Endothelial cell of umbilical vein (primary cell): Measurements from ENCODE around the gene ATF5. TPM values are rescaled to one million over a fixed set of nuclear protein-coding genes. Genes with fewer than 3 reads are reported as not detected.

Experiments
- BruUV-seq: library from RNA; stranded (reverse); fragments of 400-500 nt; replicated peaks from 2 replicates; lab custom pipeline; 2021; lab: Mats Ljungman, UMichigan
- CTCF ChIA-PET: fragments of 300-600, 350-600 bp; sonication (Branson Sonifier 250); formaldehyde crosslinking; loops from one replicate; lab custom pipeline; 2021; ENCODE audit warnings: antibody characterized with exemption, inconsistent platforms; lab: Charles Lee
- POLR2A ChIA-PET: fragments of 300-600, 350-600 bp; sonication (Branson Sonifier 250); formaldehyde crosslinking; loops from one replicate; lab custom pipeline; 2021; ENCODE audit warnings: antibody characterized with exemption, inconsistent platforms; lab: Charles Lee
- DNase-seq: peaks from one replicate; pipeline ENCODE4 v3.0.0-alpha.2; 2011; ENCODE audit warnings: low read depth, low spot score
- FAIRE-seq: peaks from 2 replicates; lab custom pipeline; 2011; peaks lifted over from hg19 to GRCh38; lab: Jason Lieb, UNC
- H2AFZ ChIP-seq: 2 replicates; pipeline ENCODE4 v1.6.0; 2012; ENCODE audit warnings: low read depth, low read length, control low read depth, inconsistent platforms
- H3K27ac ChIP-seq: 2 replicates; pipeline ENCODE4 v1.5.1; 2011; ENCODE audit warnings: low read depth, mild to moderate bottlenecking, control low read depth, low read length, moderate library complexity; ENCODE audit not compliant: insufficient read depth
- H3K27me3 ChIP-seq, 2 experiments: 2 replicates each; pipeline versions ENCODE4 v1.6.0 to v1.6.1; 2011; ENCODE audit warnings: low read length in 2 of 2, mixed read lengths in 1 of 2; ENCODE audit not compliant: control insufficient read depth in 2 of 2, insufficient read depth in 2 of 2
- H3K36me3 ChIP-seq, 2 experiments: 2 replicates in 1 of 2; 3 replicates in 1 of 2; pipeline ENCODE4 v1.5.1; 2011; ENCODE audit warnings: low read length in 2 of 2, mild to moderate bottlenecking in 1 of 2, moderate library complexity in 1 of 2; ENCODE audit not compliant: control insufficient read depth in 2 of 2, insufficient read depth in 2 of 2; ENCODE audit errors: extremely low read depth in 1 of 2
- H3K4me1 ChIP-seq: 3 replicates; pipeline ENCODE4 v1.5.1; 2011; ENCODE audit warnings: mild to moderate bottlenecking, low read length; ENCODE audit not compliant: control insufficient read depth, insufficient read depth; ENCODE audit errors: extremely low read depth
- H3K4me2 ChIP-seq: 2 replicates; pipeline ENCODE4 v1.6.1; 2011; ENCODE audit warnings: low read length, control low read depth, mixed read lengths; ENCODE audit not compliant: insufficient read depth
- H3K4me3 ChIP-seq, 3 experiments: fragments of 200-600 bp in 1 of 3; sonication (generic), shearing (Covaris generic) in 1 of 3; replicated peaks in 1 of 3; 2 replicates each; pipeline ENCODE4 v1.5.1; 2011 to 2016; ENCODE audit warnings: control low read depth in 3 of 3, low read length in 3 of 3, mild to moderate bottlenecking in 2 of 3, inconsistent platforms in 1 of 3, low read depth in 1 of 3, moderate library complexity in 1 of 3; ENCODE audit not compliant: insufficient read depth in 1 of 3
- H3K79me2 ChIP-seq: 2 replicates; pipeline ENCODE4 v1.6.0; 2012; ENCODE audit warnings: low read length, inconsistent platforms; ENCODE audit not compliant: control insufficient read depth, insufficient read depth
- H3K9ac ChIP-seq: replicated peaks from 2 replicates; pipeline ENCODE3; 2011; ENCODE audit warnings: low read length, control low read depth; ENCODE audit not compliant: insufficient read depth; ENCODE audit errors: extremely low read depth
- H3K9me1 ChIP-seq: replicated peaks from 3 replicates; pipeline ENCODE4 v1.6.0; 2011; ENCODE audit warnings: mild to moderate bottlenecking, low read length; ENCODE audit not compliant: control insufficient read depth, insufficient read depth; ENCODE audit errors: extremely low read depth
- H3K9me3 ChIP-seq: replicated peaks from 2 replicates; pipeline ENCODE4 v1.5.1; 2012; ENCODE audit warnings: low read length, inconsistent platforms; ENCODE audit not compliant: control insufficient read depth, insufficient read depth
- H4K20me1 ChIP-seq: replicated peaks from 2 replicates; pipeline ENCODE3; 2011; ENCODE audit warnings: mild to moderate bottlenecking, low read length; ENCODE audit not compliant: control insufficient read depth, insufficient read depth; ENCODE audit errors: extremely low read depth
- EZH2 ChIP-seq: IDR thresholded peaks from 2 replicates; pipeline ENCODE4 v1.6.1; 2012; ENCODE audit warnings: borderline replicate concordance, low read depth, mild to moderate bottlenecking, moderate library complexity, low read length, inconsistent platforms; ENCODE audit not compliant: severe bottlenecking
- FOS ChIP-seq: IDR thresholded peaks from 2 replicates; pipeline ENCODE4 v1.6.1; 2011; ENCODE audit warnings: mild to moderate bottlenecking, low read length, moderate library complexity, borderline replicate concordance; ENCODE audit not compliant: insufficient read depth
- GATA2 ChIP-seq: IDR thresholded peaks from 2 replicates; pipeline ENCODE4 v1.7.0; 2011; ENCODE audit warnings: low read depth, mild to moderate bottlenecking, moderate library complexity, mixed read lengths, low read length; ENCODE audit not compliant: insufficient read length, insufficient read depth
- JUN ChIP-seq: IDR thresholded peaks from 2 replicates; pipeline ENCODE4 v1.6.1; 2011; ENCODE audit warnings: borderline replicate concordance, low read depth; ENCODE audit not compliant: insufficient read length, insufficient read depth
- MYC ChIP-seq: IDR thresholded peaks from one replicate; pipeline ENCODE4 v1.6.1; 2011; ENCODE audit warnings: mild to moderate bottlenecking, low read depth, low read length
- POLR2A ChIP-seq: IDR thresholded peaks from 2 replicates; pipeline ENCODE4 v1.6.1; 2012; ENCODE audit warnings: low read depth, mild to moderate bottlenecking, control low read depth, low read length
- POLR2AphosphoS5 ChIP-seq: IDR thresholded peaks from 2 replicates; pipeline ENCODE4 v1.6.1; 2012; ENCODE audit warnings: low read depth, mild to moderate bottlenecking, control low read depth, low read length, moderate library complexity; ENCODE audit not compliant: insufficient read depth
- dilution Hi-C: fragments of 300-500 bp; cut with MboI; formaldehyde crosslinking; loops from one replicate; pipeline ENCODE4 v1.15.0; 2019; ENCODE audit warnings: low sequenced_read_pairs; ENCODE audit not compliant: extremely low pct_ligation_motif_present
- intact Hi-C: fragments of 100-400 bp; cut with micrococcal nuclease; formaldehyde crosslinking; loops from one replicate; pipeline ENCODE4 v1.10.0; 2022
- polyA plus RNA-seq, 4 experiments: library from polyadenylated mRNA; depleted of rRNA in 3 of 4; stranded (reverse) in 3 of 4; unstranded in 1 of 4; fragments of >200 nt; gene quantifications; 2 replicates each; pipeline versions ENCODE4 v1.2.1 to v1.2.3, GENCODE V29; 2011 to 2012; ENCODE audit warnings: missing spikeins in 1 of 4
- total RNA-seq: library from RNA; stranded (reverse); gene quantifications from 2 replicates; pipeline ENCODE4 v1.2.3, GENCODE V29; 2021
- TF ChIP-seq, protein P1 (sequence below): IDR thresholded peaks from 2 replicates; pipeline ENCODE4 v1.6.1; 2011; ENCODE audit not compliant: insufficient read depth, insufficient read length
- TF ChIP-seq, protein P2 (sequence below), 2 donors: IDR thresholded peaks; 1 replicate in 1 of 2; 2 replicates in 1 of 2; pipeline ENCODE4 v1.5.1; 2011; ENCODE audit warnings: low read length in 2 of 2, mild to moderate bottlenecking in 2 of 2, moderate library complexity in 2 of 2, control low read depth in 1 of 2, inconsistent platforms in 1 of 2, low read depth in 1 of 2; ENCODE audit not compliant: insufficient read depth in 1 of 2; ENCODE audit errors: extremely low read depth in 1 of 2

Gene ATF5
- total and polyA plus RNA-seq, 2 donors (not counting 3 experiments of a cell fraction or from before 2014, with no cell fraction given) = 23.2 to 46.0 TPM

DNA sequence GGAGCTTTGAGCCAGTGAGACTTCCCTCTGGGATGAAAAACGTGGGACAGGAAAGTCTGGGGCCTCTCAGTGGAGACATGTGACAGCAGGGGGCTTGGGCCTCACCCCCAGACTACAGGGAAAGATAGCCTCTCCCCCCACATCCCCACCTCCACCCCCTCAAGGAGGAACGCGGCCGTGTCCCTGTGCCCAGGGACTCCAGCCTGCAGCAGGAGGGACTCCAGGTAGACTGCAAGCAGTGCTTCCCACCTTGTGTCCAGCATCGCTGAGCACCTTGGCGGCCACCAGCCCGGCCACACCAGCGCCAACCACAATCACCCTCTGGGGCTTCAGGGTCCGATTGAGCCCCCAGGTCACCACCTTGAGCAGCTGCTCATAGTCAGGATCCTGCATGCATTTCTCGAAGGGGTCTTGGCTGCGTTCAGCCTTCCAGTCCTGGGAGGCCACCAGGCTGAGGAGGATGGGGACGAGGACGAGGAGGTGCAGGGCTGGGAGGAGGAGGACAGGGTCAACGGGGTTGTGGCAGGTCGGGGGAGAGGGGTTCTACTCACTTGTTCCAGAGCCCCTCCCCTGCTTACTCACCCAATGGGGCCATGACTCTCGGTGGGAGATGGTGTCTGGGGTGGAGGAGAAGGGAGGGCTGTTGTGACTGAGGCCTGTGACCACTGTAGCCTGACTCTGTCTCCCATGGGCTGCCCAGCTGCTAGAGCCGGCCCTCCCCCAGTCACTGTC, 33.3 kb upstream of the ATF5 start:
- dilution Hi-C loops (no loop called here), intact Hi-C loops (loop anchor here (2.0 kb wide), 1 partner anchor 33 kb away; the partner anchor contains the start of genes ATF5 and NUP62)
- Histone ChIP-seq H3K79me2 (no peaks in the 10 kb centered on the region), H3K4me1 (peaks cover 13% of the 10 kb centered on the region), H3K4me2 (no peak overlapping the region), H3K27ac (no peak overlapping the region), H3K9ac (no peak overlapping the region), H3K36me3 (no peaks in the 10 kb centered on the region), H3K27me3 (no peaks in the 10 kb centered on the region), H3K4me3 (no peak overlapping the region), H2AFZ (no peak overlapping the region), H3K9me1 (no peaks in the 10 kb centered on the region), H3K9me3 (no peaks in the 10 kb centered on the region), H4K20me1 (no peaks in the 10 kb centered on the region)
- no peak for TF ChIP-seq GATA2
- no peak for TF ChIP-seq FOS
- TF ChIP-seq, protein P1, sequence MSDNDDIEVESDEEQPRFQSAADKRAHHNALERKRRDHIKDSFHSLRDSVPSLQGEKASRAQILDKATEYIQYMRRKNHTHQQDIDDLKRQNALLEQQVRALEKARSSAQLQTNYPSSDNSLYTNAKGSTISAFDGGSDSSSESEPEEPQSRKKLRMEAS = no peak
- no peak for TF ChIP-seq EZH2
- TF ChIP-seq, protein P2, sequence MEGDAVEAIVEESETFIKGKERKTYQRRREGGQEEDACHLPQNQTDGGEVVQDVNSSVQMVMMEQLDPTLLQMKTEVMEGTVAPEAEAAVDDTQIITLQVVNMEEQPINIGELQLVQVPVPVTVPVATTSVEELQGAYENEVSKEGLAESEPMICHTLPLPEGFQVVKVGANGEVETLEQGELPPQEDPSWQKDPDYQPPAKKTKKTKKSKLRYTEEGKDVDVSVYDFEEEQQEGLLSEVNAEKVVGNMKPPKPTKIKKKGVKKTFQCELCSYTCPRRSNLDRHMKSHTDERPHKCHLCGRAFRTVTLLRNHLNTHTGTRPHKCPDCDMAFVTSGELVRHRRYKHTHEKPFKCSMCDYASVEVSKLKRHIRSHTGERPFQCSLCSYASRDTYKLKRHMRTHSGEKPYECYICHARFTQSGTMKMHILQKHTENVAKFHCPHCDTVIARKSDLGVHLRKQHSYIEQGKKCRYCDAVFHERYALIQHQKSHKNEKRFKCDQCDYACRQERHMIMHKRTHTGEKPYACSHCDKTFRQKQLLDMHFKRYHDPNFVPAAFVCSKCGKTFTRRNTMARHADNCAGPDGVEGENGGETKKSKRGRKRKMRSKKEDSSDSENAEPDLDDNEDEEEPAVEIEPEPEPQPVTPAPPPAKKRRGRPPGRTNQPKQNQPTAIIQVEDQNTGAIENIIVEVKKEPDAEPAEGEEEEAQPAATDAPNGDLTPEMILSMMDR (IDR thresholded peaks at IDR 0.05; ENCODE audit: extremely low read depth in 1 of 2, insufficient read depth in 1 of 2, low read depth in 1 of 2, low read length in 2 of 2) = no peak
- no peak for TF ChIP-seq POLR2A
- no peak for TF ChIP-seq JUN
- no peak for TF ChIP-seq POLR2AphosphoS5
- TF ChIP-seq MYC = no peak
- ChIA-PET POLR2A (no interaction called here), CTCF (interaction anchor here (1.6 kb wide), 1 partner anchor 26 kb away, joined by 3 read pairs; no protein-coding TSS in a partner anchor)
- BruUV-seq = no TSS peak
- FAIRE-seq (no peak), DNase-seq (no peak)
